ENCODE results near the gene PRKAR1B. TPM values are rescaled to one million over a fixed set of nuclear protein-coding genes. Genes with fewer than 3 reads are reported as not detected.

The PRKAR1B gene
- total RNA-seq, 1 experiment from 2014 or later = 62.0 TPM

GRCh38 chr7:668958-669357, 58.1 kb downstream of the PRKAR1B start:
- intact Hi-C loops (cut with micrococcal nuclease; ENCODE audit: unreplicated experiment) = no loop called here
- ATAC-seq = no peak
- H3K9me3 ChIP-seq (ENCODE audit: control insufficient read depth, insufficient read depth, low read depth, low read length) = no peaks in the 10 kb centered on the region

DNA sequence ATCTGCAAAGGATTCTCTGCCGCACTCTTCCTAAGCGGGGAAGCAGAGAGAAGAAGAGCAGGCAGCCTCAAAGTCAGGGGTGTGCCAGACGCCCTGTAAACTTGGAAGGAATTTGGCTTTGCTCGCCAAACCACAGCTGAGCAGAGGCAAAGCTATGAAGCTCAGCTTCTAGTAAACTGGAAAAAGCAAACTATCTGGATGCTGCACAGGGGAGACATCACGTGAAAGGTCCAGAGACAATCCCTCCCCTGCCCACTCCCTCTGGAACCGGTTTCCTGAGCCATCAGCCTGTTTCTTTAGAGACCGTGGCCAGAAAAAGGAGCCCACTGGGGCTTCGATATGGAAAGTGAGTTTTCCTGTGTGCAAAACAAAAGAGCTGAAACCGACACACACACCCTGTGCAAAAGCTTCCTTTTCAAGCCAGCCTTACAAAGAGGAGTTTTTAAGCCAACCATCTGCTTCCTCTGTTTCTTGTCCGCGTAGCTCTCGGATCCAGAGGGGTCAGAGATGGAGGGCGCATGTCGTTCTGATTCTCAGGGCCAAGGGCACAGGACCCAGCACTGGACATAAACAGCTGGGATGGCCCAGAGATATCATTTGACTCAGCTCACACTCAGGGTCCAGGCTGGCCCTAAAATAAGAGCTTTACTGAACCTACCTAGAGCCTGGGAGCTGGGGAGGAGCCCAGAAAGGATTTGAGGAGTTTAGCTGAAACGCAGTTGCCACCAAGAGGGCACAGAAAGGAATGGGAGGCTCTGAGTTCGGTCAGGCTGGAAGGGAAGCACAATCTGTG, 58.7 kb downstream of the PRKAR1B start:
- no peaks in the 10 kb centered on the region for H3K9me3 ChIP-seq (ENCODE audit: control insufficient read depth, insufficient read depth, low read depth, low read length)
- no peak for TF ChIP-seq CTCF (IDR thresholded peaks at IDR 0.05)
- no peak for TF ChIP-seq POLR2AphosphoS5 (IDR thresholded peaks at IDR 0.05; ENCODE audit: low read depth, low read length)
- TF ChIP-seq, protein P1, sequence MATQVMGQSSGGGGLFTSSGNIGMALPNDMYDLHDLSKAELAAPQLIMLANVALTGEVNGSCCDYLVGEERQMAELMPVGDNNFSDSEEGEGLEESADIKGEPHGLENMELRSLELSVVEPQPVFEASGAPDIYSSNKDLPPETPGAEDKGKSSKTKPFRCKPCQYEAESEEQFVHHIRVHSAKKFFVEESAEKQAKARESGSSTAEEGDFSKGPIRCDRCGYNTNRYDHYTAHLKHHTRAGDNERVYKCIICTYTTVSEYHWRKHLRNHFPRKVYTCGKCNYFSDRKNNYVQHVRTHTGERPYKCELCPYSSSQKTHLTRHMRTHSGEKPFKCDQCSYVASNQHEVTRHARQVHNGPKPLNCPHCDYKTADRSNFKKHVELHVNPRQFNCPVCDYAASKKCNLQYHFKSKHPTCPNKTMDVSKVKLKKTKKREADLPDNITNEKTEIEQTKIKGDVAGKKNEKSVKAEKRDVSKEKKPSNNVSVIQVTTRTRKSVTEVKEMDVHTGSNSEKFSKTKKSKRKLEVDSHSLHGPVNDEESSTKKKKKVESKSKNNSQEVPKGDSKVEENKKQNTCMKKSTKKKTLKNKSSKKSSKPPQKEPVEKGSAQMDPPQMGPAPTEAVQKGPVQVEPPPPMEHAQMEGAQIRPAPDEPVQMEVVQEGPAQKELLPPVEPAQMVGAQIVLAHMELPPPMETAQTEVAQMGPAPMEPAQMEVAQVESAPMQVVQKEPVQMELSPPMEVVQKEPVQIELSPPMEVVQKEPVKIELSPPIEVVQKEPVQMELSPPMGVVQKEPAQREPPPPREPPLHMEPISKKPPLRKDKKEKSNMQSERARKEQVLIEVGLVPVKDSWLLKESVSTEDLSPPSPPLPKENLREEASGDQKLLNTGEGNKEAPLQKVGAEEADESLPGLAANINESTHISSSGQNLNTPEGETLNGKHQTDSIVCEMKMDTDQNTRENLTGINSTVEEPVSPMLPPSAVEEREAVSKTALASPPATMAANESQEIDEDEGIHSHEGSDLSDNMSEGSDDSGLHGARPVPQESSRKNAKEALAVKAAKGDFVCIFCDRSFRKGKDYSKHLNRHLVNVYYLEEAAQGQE (IDR thresholded peaks at IDR 0.05; ENCODE audit: insufficient read depth in 1 of 2, low read depth in 2 of 2, low read length in 1 of 2) = no peak
- no peak for TF ChIP-seq TCF7L2 (IDR thresholded peaks at IDR 0.05; ENCODE audit: low read depth, low read length)
- TF ChIP-seq SIN3A (IDR thresholded peaks at IDR 0.05; ENCODE audit: borderline replicate concordance, insufficient read depth, low read depth, low read length) = no peak
- ATAC-seq = no peak
- DNase-seq (ENCODE audit: low read depth, low spot score) = no peak
- intact Hi-C loops (cut with micrococcal nuclease; ENCODE audit: unreplicated experiment) = no loop called here
- H3K4me3 ChIP-seq (ENCODE audit: low read depth in 2 of 2, low read length in 2 of 2) = no peak overlapping the region
- no TSS peak for BruUV-seq (replicated peaks)
- H3K27ac ChIP-seq (ENCODE audit: low read length) = no peak overlapping the region
- no peaks in the 10 kb centered on the region for H3K36me3 ChIP-seq (ENCODE audit: control insufficient read depth, insufficient read depth, low read length)
- ChIA-PET CTCF (interaction anchor here (0.6 kb wide), 1 partner anchor 326 kb away, joined by 5 read pairs; no protein-coding TSS in a partner anchor), POLR2A (no interaction called here)
- in situ Hi-C loops (cut with HindIII; ENCODE audit: low pct_unique_long_range_greater_than_20kb, low sequenced_read_pairs) = no loop called here
- no peaks in the 10 kb centered on the region for H3K27me3 ChIP-seq (ENCODE audit: control insufficient read depth, insufficient read depth, low read length)
- H3K4me1 ChIP-seq (ENCODE audit: control insufficient read depth, insufficient read depth, low read length) = no peaks in the 10 kb centered on the region

More at GRCh38 chr7:668958-669357, 58.1 kb downstream of the PRKAR1B start:
- ChIA-PET CTCF (no interaction called here), POLR2A (no interaction called here)
- H3K27me3 ChIP-seq (ENCODE audit: control insufficient read depth, insufficient read depth, low read length) = no peaks in the 10 kb centered on the region
- in situ Hi-C loops (cut with HindIII; ENCODE audit: low pct_unique_long_range_greater_than_20kb, low sequenced_read_pairs) = no loop called here
- no peak overlapping the region for H3K4me3 ChIP-seq (ENCODE audit: low read depth in 2 of 2, low read length in 2 of 2)
- no peaks in the 10 kb centered on the region for H3K36me3 ChIP-seq (ENCODE audit: control insufficient read depth, insufficient read depth, low read length)
- no peak for TF ChIP-seq TCF7L2 (IDR thresholded peaks at IDR 0.05; ENCODE audit: low read depth, low read length)
- no peak for TF ChIP-seq CTCF (IDR thresholded peaks at IDR 0.05)
- no TSS peak for BruUV-seq (replicated peaks)
- no peak for DNase-seq (ENCODE audit: low read depth, low spot score)
- H3K27ac ChIP-seq (ENCODE audit: low read length) = no peak overlapping the region
- H3K4me1 ChIP-seq (ENCODE audit: control insufficient read depth, insufficient read depth, low read length) = no peaks in the 10 kb centered on the region
